Gastroesophageal sphincter (tissue), 4 donors: Measurements from ENCODE around the gene TRIM17. TPM values are rescaled to one million over a fixed set of nuclear protein-coding genes. Genes with fewer than 3 reads are reported as not detected.

ENCODE experiments used
- ATAC-seq: fragments of 150-250 bp; one replicate; pipeline ENCODE4 v1.9.1; 2016; ENCODE audit warnings: mild to moderate bottlenecking, moderate library complexity
- H3K27ac ChIP-seq, 4 donors: fragments of 200-600 bp; sonication (generic) in 3 of 4; 1 replicate in 3 of 4; 2 replicates in 1 of 4; pipeline ENCODE4 v1.5.1; 2016 to 2019
- H3K27me3 ChIP-seq: fragments of 200-600 bp; sonication (generic); one replicate; pipeline ENCODE4 v1.5.1; 2019
- H3K36me3 ChIP-seq, 2 donors: fragments of 200-600 bp; sonication (generic); one replicate each; pipeline ENCODE4 v1.5.1; 2019; ENCODE audit warnings: control low read depth in 1 of 2
- H3K4me1 ChIP-seq, 3 donors: fragments of 200-600 bp; sonication (generic); 1 replicate in 2 of 3; 2 replicates in 1 of 3; pipeline ENCODE4 v1.5.1; 2016 to 2019; ENCODE audit warnings: control low read depth in 2 of 3
- H3K4me3 ChIP-seq, 2 donors: fragments of 200-600 bp; sonication (generic); one replicate each; pipeline ENCODE4 v1.5.1; 2019; ENCODE audit warnings: mild to moderate bottlenecking in 1 of 2, moderate library complexity in 1 of 2
- H3K9me3 ChIP-seq, 3 donors: fragments of 200-600 bp; sonication (generic); one replicate each; pipeline ENCODE4 v1.5.1; 2017 to 2019; ENCODE audit warnings: control low read depth in 2 of 3
- EP300 ChIP-seq: sonication (generic); formaldehyde crosslinking; IDR thresholded peaks from one replicate; pipeline ENCODE4 v1.6.1; 2017; ENCODE audit warnings: antibody characterized with exemption, mild to moderate bottlenecking
- POLR2A ChIP-seq, 2 donors: fragments of 450-650 bp; IDR thresholded peaks; one replicate each; pipeline ENCODE4 v1.6.1; 2017; ENCODE audit warnings: antibody characterized with exemption in 2 of 2, mild to moderate bottlenecking in 2 of 2, moderate library complexity in 1 of 2
- POLR2AphosphoS5 ChIP-seq: sonication (generic); formaldehyde crosslinking; IDR thresholded peaks from one replicate; pipeline ENCODE4 v1.6.1; 2017; ENCODE audit warnings: antibody characterized with exemption
- WGBS, 2 donors: methylation state at CpG; one replicate each; pipeline ENCODE4 v1.1.5; 2018; ENCODE audit warnings: low coverage in 1 of 2; 5-methylcytosine and 5-hydroxymethylcytosine counted together
- total RNA-seq, 4 donors: library from RNA; depleted of rRNA; stranded (reverse); fragments of >200 nt; gene quantifications; one replicate each; pipeline ENCODE4 v1.1.0, GENCODE V29; 2016
- TF ChIP-seq, protein P1 (sequence below), 4 experiments: fragments of 200-600 bp in 2 of 4; fragments of 450-650 bp in 2 of 4; sonication (generic) in 1 of 4; IDR thresholded peaks; one replicate each; pipeline ENCODE4 v1.5.1; 2017 to 2019; ENCODE audit warnings: antibody characterized with exemption in 4 of 4, mild to moderate bottlenecking in 2 of 4, moderate library complexity in 2 of 4

Gene TRIM17
- total RNA-seq, 4 donors from 2014 or later = not detected

- Histone ChIP-seq H3K27me3 (peaks cover 82% of the 10 kb centered on the region), H3K9me3 (no peaks in the 10 kb centered on the region), H3K4me3 (no peak overlapping the region), H3K4me1 (no peaks in the 10 kb centered on the region), H3K36me3 (no peaks in the 10 kb centered on the region), H3K27ac (no peak overlapping the region)
- 92 to 94% methylated on average over 3 to 4 of the region's 9 CpGs for WGBS, 2 donors
- TF ChIP-seq, protein P1, sequence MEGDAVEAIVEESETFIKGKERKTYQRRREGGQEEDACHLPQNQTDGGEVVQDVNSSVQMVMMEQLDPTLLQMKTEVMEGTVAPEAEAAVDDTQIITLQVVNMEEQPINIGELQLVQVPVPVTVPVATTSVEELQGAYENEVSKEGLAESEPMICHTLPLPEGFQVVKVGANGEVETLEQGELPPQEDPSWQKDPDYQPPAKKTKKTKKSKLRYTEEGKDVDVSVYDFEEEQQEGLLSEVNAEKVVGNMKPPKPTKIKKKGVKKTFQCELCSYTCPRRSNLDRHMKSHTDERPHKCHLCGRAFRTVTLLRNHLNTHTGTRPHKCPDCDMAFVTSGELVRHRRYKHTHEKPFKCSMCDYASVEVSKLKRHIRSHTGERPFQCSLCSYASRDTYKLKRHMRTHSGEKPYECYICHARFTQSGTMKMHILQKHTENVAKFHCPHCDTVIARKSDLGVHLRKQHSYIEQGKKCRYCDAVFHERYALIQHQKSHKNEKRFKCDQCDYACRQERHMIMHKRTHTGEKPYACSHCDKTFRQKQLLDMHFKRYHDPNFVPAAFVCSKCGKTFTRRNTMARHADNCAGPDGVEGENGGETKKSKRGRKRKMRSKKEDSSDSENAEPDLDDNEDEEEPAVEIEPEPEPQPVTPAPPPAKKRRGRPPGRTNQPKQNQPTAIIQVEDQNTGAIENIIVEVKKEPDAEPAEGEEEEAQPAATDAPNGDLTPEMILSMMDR (IDR thresholded peaks at IDR 0.05) = no peak
- no peak for TF ChIP-seq EP300
- no peak for TF ChIP-seq POLR2A (IDR thresholded peaks at IDR 0.05)
- ATAC-seq = no peak
Measured at GRCh38 chr1:228363686-228364067, 53.0 kb downstream of the TRIM17 start.

GRCh38 chr1:228362884-228363450 lies 53.7 kb downstream of the TRIM17 start:
- Histone ChIP-seq H3K4me1 (no peaks in the 10 kb centered on the region), H3K27ac (no peak overlapping the region), H3K36me3 (no peaks in the 10 kb centered on the region), H3K9me3 (no peaks in the 10 kb centered on the region), H3K27me3 (peaks cover 75% of the 10 kb centered on the region), H3K4me3 (no peak overlapping the region)
- TF ChIP-seq POLR2AphosphoS5 (no peak), EP300 (no peak), POLR2A (IDR thresholded peaks at IDR 0.05) (no peak)
- TF ChIP-seq, protein P1 (IDR thresholded peaks at IDR 0.05) = no peak
- ATAC-seq = no peak
- 60% methylated on average over 3 of the region's 4 CpGs; no CpG with 5 or more reads in 1 of the 2 donors for WGBS, 2 donors

DNA sequence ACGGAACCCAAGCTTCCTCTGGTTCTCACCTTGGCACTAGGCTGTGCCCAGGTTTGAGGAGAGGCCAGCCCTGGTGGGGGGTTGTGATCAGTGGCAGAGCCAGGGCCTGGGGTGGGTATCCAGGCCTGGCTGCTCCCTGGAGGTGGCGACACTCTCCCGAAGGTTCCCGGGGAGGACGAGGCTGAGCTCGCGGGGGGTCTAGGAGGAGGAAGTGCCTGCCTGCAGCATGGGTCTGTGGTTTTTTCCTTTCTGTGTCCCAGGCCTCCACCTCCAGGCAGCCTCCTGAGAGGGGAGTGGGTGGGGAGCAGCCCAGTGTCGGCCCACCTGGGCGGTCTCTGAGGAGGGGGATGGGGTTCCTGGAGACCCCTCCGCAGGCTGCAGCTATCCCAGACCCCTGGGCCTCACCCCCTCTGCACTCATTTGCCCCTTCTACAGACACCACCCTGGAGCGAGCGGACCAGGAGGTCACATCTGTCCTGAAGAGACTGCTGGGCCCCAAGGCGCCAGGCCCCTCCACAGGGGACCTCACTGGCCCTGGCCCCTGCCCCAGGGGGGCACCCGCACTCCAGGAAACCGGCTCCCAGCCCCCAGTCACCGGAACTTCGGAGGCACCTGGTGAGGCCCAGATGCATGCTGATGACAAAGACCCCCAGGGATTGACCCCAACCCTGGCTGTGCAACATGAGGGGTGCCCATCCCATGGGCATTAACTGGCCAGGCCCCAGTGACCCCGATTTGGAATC lies 54.3 kb downstream of the TRIM17 start:
- H3K4me3 ChIP-seq = no peak overlapping the region
- TF ChIP-seq POLR2AphosphoS5 (no peak), POLR2A (IDR thresholded peaks at IDR 0.05) (no peak), EP300 (no peak)
- TF ChIP-seq, protein P1 (IDR thresholded peaks at IDR 0.05) = no peak
- peaks cover 69% of the 10 kb centered on the region for H3K27me3 ChIP-seq
- no CpG with 5 or more reads among the region's 18 CpGs for WGBS, 2 donors
- H3K4me1 ChIP-seq = no peaks in the 10 kb centered on the region
- no peak for ATAC-seq
- H3K27ac ChIP-seq = no peak overlapping the region
- no peaks in the 10 kb centered on the region for H3K9me3 ChIP-seq
- no peaks in the 10 kb centered on the region for H3K36me3 ChIP-seq

DNA sequence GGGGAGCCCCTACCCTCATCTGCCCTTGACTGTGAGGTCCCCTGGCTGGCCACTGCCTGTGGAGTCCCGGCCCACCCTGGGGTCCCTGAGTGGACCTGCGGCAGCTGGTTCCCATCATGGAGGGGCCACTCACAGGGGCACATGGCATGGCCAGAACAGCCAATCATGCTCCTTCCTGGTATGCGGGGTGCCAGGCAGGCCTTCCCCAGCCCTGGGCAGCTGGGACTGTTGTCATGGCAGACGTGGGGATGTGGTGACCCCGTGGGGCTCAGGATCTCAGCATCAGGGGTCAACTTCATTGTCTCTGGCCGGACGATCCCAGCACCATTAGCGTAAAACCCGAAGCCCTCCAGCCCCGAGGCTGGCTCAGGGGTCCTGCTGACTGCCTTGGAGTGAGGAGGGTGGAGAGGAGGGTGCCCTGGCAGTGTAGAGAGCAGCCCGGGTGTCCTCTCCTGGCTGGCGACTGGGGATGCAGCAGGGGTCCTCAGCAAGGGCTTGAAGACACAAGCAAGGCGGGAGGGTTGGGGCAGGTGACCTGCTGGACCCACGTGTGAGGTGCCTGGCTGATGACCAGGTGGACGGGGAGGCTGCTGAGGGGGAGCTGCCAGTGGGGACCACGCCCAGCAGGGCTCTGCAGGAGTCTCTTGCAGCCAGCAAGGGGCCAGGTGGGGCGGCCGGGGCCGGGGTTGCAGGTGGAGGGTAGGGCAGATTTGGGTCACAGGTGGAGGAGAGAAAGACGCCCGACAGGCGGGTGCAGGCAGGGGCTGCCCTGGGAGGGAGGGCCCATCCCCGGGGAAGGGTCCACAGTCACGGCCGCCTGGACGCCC lies 55.1 kb downstream of the TRIM17 start:
- no peak for TF ChIP-seq POLR2A (IDR thresholded peaks at IDR 0.05)
- TF ChIP-seq, protein P1 (IDR thresholded peaks at IDR 0.05) = no peak
- TF ChIP-seq EP300 = no peak
- TF ChIP-seq POLR2AphosphoS5 = no peak
- Histone ChIP-seq H3K4me3 (no peak overlapping the region), H3K4me1 (no peaks in the 10 kb centered on the region), H3K9me3 (no peaks in the 10 kb centered on the region), H3K36me3 (no peaks in the 10 kb centered on the region), H3K27ac (no peak overlapping the region), H3K27me3 (peaks cover 61% of the 10 kb centered on the region)
- WGBS, 2 donors = 100% methylated on average over 3 of the region's 26 CpGs; no CpG with 5 or more reads in 1 of the 2 donors
- ATAC-seq = no peak
